Suprapubic skin (tissue), 4 donors: ENCODE results near the gene ATP5ME. TPM values are rescaled to one million over a fixed set of nuclear protein-coding genes. Genes with fewer than 3 reads are reported as not detected.

ENCODE experiments used
- DNase-seq, 2 donors: peaks; one replicate each; pipeline ENCODE4 v3.0.0-alpha.2; 2019; ENCODE audit warnings: low spot score in 2 of 2
- H3K27ac ChIP-seq: fragments of 200-600 bp; sonication (generic); one replicate; pipeline ENCODE4 v1.5.1; 2019
- H3K27me3 ChIP-seq: fragments of 200-600 bp; sonication (generic); one replicate; pipeline ENCODE4 v1.5.1; 2019
- H3K36me3 ChIP-seq: fragments of 200-600 bp; sonication (generic); one replicate; pipeline ENCODE4 v1.5.1; 2019
- H3K4me1 ChIP-seq: fragments of 200-600 bp; sonication (generic); one replicate; pipeline ENCODE4 v1.5.1; 2019
- H3K4me3 ChIP-seq: fragments of 200-600 bp; sonication (generic); one replicate; pipeline ENCODE4 v1.5.1; 2019; ENCODE audit warnings: mild to moderate bottlenecking
- H3K9me3 ChIP-seq: fragments of 200-600 bp; sonication (generic); one replicate; pipeline ENCODE4 v1.5.1; 2019
- EP300 ChIP-seq: sonication (generic); formaldehyde crosslinking; IDR thresholded peaks from one replicate; pipeline ENCODE4 v1.6.1; 2017; ENCODE audit warnings: antibody characterized with exemption
- POLR2A ChIP-seq, 2 donors: fragments of 450-650 bp; IDR thresholded peaks; one replicate each; pipeline ENCODE4 v1.6.1; 2017; ENCODE audit warnings: antibody characterized with exemption in 2 of 2, mild to moderate bottlenecking in 2 of 2, moderate library complexity in 2 of 2
- POLR2AphosphoS5 ChIP-seq, 3 donors: sonication (generic); formaldehyde crosslinking; IDR thresholded peaks; one replicate each; pipeline ENCODE4 v1.6.1; 2017; ENCODE audit warnings: antibody characterized with exemption in 3 of 3
- WGBS: methylation state at CpG from one replicate; pipeline ENCODE4 v1.1.5; 2018; 5-methylcytosine and 5-hydroxymethylcytosine counted together
- total RNA-seq, 4 donors: library from RNA; depleted of rRNA; stranded (reverse); fragments of >200 nt; gene quantifications; one replicate each; pipeline ENCODE4 v1.1.0, GENCODE V29; 2016
- TF ChIP-seq, protein P1 (sequence below), 2 donors: fragments of 200-600 bp in 1 of 2; fragments of 450-650 bp in 1 of 2; sonication (generic) in 1 of 2; IDR thresholded peaks; one replicate each; pipeline ENCODE4 v1.5.1; 2016 to 2019; ENCODE audit warnings: antibody characterized with exemption in 2 of 2, mild to moderate bottlenecking in 1 of 2, moderate library complexity in 1 of 2

Gene ATP5ME
- total RNA-seq, 4 donors from 2014 or later, result 60.2 to 167 (median 102) TPM

DNA sequence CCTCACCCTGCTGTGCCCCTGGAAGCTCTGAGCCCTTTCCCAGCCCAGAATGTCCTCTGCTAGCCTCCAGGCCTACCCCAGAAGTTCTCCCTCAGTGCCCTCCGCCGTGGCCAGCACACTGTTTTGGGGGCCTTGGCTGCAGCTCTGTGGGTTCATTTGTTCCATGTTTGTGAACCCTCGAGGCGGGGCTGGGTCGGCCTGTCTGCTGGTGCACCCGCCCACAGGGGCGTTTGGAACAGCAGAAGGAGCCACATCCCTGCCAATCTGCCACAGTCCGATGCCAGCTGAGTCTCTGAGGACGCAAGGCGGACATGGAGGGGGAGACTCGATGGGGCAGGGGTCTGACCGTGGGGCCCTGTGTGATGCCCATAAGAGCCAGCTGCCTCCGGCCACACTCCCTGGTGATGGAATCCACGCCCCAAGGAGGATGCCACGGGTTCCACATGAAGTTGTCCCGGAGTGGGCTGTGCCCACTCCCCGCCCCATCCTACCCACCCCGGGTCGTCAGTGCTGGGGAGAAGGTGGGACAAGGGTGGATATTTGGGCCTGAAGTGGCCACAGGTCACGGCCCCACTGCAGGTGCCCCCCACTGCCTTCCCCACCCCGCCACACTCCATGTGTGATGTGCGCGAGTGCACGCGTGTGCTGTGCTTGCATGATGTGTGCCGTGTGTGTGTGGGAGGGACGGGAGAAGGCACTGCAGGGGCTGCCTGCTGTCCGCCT, 7.1 kb downstream of the ATP5ME start:
- H3K4me1 ChIP-seq, result peaks cover 11% of the 10 kb centered on the region
- H3K27ac ChIP-seq, result no peak overlapping the region
- no peak overlapping the region for H3K4me3 ChIP-seq
- no peaks in the 10 kb centered on the region for H3K9me3 ChIP-seq
- 61% methylated on average over 6 of the region's 28 CpGs for WGBS
- peaks cover 20% of the 10 kb centered on the region for H3K27me3 ChIP-seq
- H3K36me3 ChIP-seq, result peaks cover 15% of the 10 kb centered on the region
- TF ChIP-seq EP300, result no peak
- TF ChIP-seq POLR2AphosphoS5 (IDR thresholded peaks at IDR 0.05), result no peak
- TF ChIP-seq, protein P1, sequence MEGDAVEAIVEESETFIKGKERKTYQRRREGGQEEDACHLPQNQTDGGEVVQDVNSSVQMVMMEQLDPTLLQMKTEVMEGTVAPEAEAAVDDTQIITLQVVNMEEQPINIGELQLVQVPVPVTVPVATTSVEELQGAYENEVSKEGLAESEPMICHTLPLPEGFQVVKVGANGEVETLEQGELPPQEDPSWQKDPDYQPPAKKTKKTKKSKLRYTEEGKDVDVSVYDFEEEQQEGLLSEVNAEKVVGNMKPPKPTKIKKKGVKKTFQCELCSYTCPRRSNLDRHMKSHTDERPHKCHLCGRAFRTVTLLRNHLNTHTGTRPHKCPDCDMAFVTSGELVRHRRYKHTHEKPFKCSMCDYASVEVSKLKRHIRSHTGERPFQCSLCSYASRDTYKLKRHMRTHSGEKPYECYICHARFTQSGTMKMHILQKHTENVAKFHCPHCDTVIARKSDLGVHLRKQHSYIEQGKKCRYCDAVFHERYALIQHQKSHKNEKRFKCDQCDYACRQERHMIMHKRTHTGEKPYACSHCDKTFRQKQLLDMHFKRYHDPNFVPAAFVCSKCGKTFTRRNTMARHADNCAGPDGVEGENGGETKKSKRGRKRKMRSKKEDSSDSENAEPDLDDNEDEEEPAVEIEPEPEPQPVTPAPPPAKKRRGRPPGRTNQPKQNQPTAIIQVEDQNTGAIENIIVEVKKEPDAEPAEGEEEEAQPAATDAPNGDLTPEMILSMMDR (IDR thresholded peaks at IDR 0.05), result no peak
- TF ChIP-seq POLR2A (IDR thresholded peaks at IDR 0.05), result no peak
- DNase-seq, result no peak

GRCh38 chr4:666436-666810, 7.7 kb downstream of the ATP5ME start:
- H3K9me3 ChIP-seq, result no peaks in the 10 kb centered on the region
- 90% methylated on average over 6 of the region's 22 CpGs for WGBS
- H3K4me3 ChIP-seq, result no peak overlapping the region
- DNase-seq, result no peak
- TF ChIP-seq EP300 (no peak), POLR2AphosphoS5 (IDR thresholded peaks at IDR 0.05) (no peak), POLR2A (IDR thresholded peaks at IDR 0.05) (no peak)
- TF ChIP-seq, protein P1 (IDR thresholded peaks at IDR 0.05), result no peak
- peaks cover 20% of the 10 kb centered on the region for H3K27me3 ChIP-seq
- H3K36me3 ChIP-seq, result peaks cover 9% of the 10 kb centered on the region
- H3K27ac ChIP-seq, result no peak overlapping the region
- peaks cover 11% of the 10 kb centered on the region for H3K4me1 ChIP-seq

- WGBS, result 40% methylated on average over 1 of the region's 22 CpGs
- H3K9me3 ChIP-seq, result no peaks in the 10 kb centered on the region
- peak in 1 of 2 donors; percentile 57 for DNase-seq
- no peak for TF ChIP-seq EP300
- TF ChIP-seq, protein P1 (IDR thresholded peaks at IDR 0.05), result no peak
- TF ChIP-seq POLR2A (IDR thresholded peaks at IDR 0.05), result no peak
- no peak for TF ChIP-seq POLR2AphosphoS5 (IDR thresholded peaks at IDR 0.05)
- H3K36me3 ChIP-seq, result peaks cover 4% of the 10 kb centered on the region
- peaks cover 20% of the 10 kb centered on the region for H3K27me3 ChIP-seq
- no peak overlapping the region for H3K27ac ChIP-seq
- no peak overlapping the region for H3K4me3 ChIP-seq
- peaks cover 11% of the 10 kb centered on the region for H3K4me1 ChIP-seq
Observed at GRCh38 chr4:665751-666435, 8.2 kb downstream of the ATP5ME start.

GRCh38 chr4:665381-665750, 8.7 kb downstream of the ATP5ME start:
- no peak for DNase-seq
- Histone ChIP-seq H3K27ac (no peak overlapping the region), H3K4me1 (peaks cover 11% of the 10 kb centered on the region), H3K27me3 (peaks cover 20% of the 10 kb centered on the region), H3K36me3 (no peaks in the 10 kb centered on the region), H3K4me3 (no peak overlapping the region), H3K9me3 (no peaks in the 10 kb centered on the region)
- TF ChIP-seq POLR2A (IDR thresholded peaks at IDR 0.05), result no peak
- TF ChIP-seq, protein P1 (IDR thresholded peaks at IDR 0.05), result no peak
- no peak for TF ChIP-seq POLR2AphosphoS5 (IDR thresholded peaks at IDR 0.05)
- no peak for TF ChIP-seq EP300
- 85% methylated on average over 8 of the region's 12 CpGs for WGBS

GRCh38 chr4:664713-665231, 9.3 kb downstream of the ATP5ME start:
- H3K27me3 ChIP-seq, result peaks cover 20% of the 10 kb centered on the region
- peaks cover 11% of the 10 kb centered on the region for H3K4me1 ChIP-seq
- 99% methylated on average over 7 of the region's 24 CpGs for WGBS
- H3K27ac ChIP-seq, result no peak overlapping the region
- no peaks in the 10 kb centered on the region for H3K9me3 ChIP-seq
- peak in 1 of 2 donors; percentile 57 for DNase-seq
- TF ChIP-seq, protein P1 (IDR thresholded peaks at IDR 0.05), result no peak
- TF ChIP-seq POLR2AphosphoS5 (IDR thresholded peaks at IDR 0.05) (no peak), EP300 (no peak), POLR2A (IDR thresholded peaks at IDR 0.05) (no peak)
- no peak overlapping the region for H3K4me3 ChIP-seq
- H3K36me3 ChIP-seq, result no peaks in the 10 kb centered on the region
